ENCODE measurements around the gene WDR45B.

WDR45B gene

GRCh38 chr17:82678265-82678891 is 30.1 kb upstream of the WDR45B start:
- DNase-seq (ENCODE audit: low read depth) = no peak
- TF ChIP-seq CTCF (IDR thresholded peaks at IDR 0.05; ENCODE audit: control insufficient read depth, insufficient read depth, low read depth, low read length, missing control alignments) = no peak
- no peak overlapping the region for H3K4me3 ChIP-seq (ENCODE audit: control insufficient read depth, low read depth, low read length)

GRCh38 chr17:82677353-82677925 is 29.2 kb upstream of the WDR45B start:
- DNase-seq (ENCODE audit: low read depth) = no peak
- H3K4me3 ChIP-seq (ENCODE audit: control insufficient read depth, low read depth, low read length) = no peak overlapping the region
- TF ChIP-seq CTCF (IDR thresholded peaks at IDR 0.05; ENCODE audit: control insufficient read depth, insufficient read depth, low read depth, low read length, missing control alignments) = no peak

- no peak overlapping the region for H3K4me3 ChIP-seq (ENCODE audit: control insufficient read depth, low read depth, low read length)
- DNase-seq (ENCODE audit: low read depth) = no peak
- no peak for TF ChIP-seq CTCF (IDR thresholded peaks at IDR 0.05; ENCODE audit: control insufficient read depth, insufficient read depth, low read depth, low read length, missing control alignments)
These were observed 27.4 kb upstream of the WDR45B start for GRCh38 chr17:82675476-82676245.

GRCh38 chr17:82674656-82675475 is 26.6 kb upstream of the WDR45B start:
- TF ChIP-seq CTCF (IDR thresholded peaks at IDR 0.05; ENCODE audit: control insufficient read depth, insufficient read depth, low read depth, low read length, missing control alignments) = no peak
- H3K4me3 ChIP-seq (ENCODE audit: control insufficient read depth, low read depth, low read length) = no peak overlapping the region
- DNase-seq (ENCODE audit: low read depth) = no peak

- no peak overlapping the region for H3K4me3 ChIP-seq (ENCODE audit: control insufficient read depth, low read depth, low read length)
- TF ChIP-seq CTCF (IDR thresholded peaks at IDR 0.05; ENCODE audit: control insufficient read depth, insufficient read depth, low read depth, low read length, missing control alignments) = no peak
- DNase-seq (ENCODE audit: low read depth) = no peak
These were observed 22.6 kb upstream of the WDR45B start for GRCh38 chr17:82670661-82671450.

Measured in AG09309 (cell line).